Erythroblast (primary cell): ENCODE results near the gene CHD9.

Experiments
- DNase-seq, 2 experiments: peaks; one replicate each; lab custom pipeline; 2025; lab: John Stamatoyannopoulos, UW
- GATA1 ChIP-seq: IDR thresholded peaks from 2 replicates; pipeline ENCODE4 v1.6.1; 2011; ENCODE audit warnings: low read depth, mild to moderate bottlenecking, control low read depth, low read length, moderate library complexity
- POLR2A ChIP-seq: IDR thresholded peaks from 2 replicates; pipeline ENCODE4 v1.6.1; 2011; ENCODE audit warnings: mild to moderate bottlenecking, low read length

The CHD9 gene

DNA sequence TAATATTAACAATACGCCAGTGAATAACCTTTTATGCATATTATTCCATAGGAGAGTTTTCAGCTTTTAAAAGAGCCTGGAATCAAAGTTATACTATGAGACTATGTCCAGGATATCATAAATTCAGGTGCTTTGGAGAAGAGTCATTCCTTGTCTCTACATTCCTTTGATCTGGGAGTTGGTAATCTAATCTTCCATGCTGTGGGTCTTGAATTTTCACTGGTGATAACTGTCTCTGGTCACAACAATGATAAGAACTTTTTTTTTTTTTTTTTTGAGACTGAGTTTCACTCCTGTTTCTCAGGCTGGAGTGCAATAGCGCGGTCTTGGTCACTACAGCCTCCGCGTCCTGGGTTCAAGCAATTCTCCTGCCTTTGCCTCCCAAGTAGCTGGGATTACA lies 50.8 kb downstream of the CHD9 start:
- no peak for TF ChIP-seq GATA1
- no peak for TF ChIP-seq POLR2A
- peak in 1 of 2 experiments; percentile 28 for DNase-seq

DNA sequence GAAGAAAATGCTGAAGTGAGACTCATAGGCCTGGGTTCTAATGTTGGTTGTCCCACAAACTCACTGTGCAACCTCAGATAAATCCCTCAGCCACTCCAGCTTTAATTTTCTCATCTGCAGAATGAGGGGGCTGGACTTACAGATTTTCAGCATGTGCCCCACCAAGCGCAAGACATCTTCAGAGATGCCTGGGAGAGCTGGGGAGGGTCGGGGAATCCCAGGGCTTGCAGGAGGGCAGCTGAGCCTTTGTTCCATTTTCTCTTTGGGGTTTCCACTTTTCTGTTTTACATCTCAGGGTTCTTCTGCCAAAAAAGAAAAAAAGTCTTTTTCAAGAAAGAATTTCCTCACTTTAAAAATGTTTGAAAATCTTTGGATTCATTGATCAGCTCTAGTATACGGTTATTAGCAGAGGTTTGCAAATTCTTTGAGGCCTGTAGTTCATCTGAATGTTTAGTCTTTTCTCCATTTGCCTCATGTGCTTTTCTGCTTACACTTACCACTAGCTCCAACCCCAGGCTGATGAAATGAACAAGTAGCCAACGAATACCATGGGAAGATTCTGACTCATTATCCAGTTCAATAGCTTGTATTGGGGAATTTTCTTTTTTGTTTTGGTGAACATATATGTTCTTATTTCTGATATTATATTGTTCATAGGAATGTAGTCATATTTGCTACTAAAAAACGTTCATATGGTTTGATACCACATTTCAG lies 56.4 kb downstream of the CHD9 start:
- no peak for DNase-seq
- TF ChIP-seq POLR2A (no peak), GATA1 (no peak)

- DNase-seq, result peak; percentile 48 to 65
These were observed 57.2 kb downstream of the CHD9 start for GRCh38 chr16:53112015-53112414.

GRCh38 chr16:53115047-53115446 lies 60.3 kb downstream of the CHD9 start:
- no peak for DNase-seq
- TF ChIP-seq GATA1 (no peak), POLR2A (no peak)

More at GRCh38 chr16:53112015-53112414, 57.2 kb downstream of the CHD9 start:
- TF ChIP-seq POLR2A (no peak), GATA1 (no peak)

GRCh38 chr16:53115773-53116172 lies 61.0 kb downstream of the CHD9 start:
- no peak for TF ChIP-seq GATA1
- TF ChIP-seq POLR2A, result no peak
- no peak for DNase-seq

DNA sequence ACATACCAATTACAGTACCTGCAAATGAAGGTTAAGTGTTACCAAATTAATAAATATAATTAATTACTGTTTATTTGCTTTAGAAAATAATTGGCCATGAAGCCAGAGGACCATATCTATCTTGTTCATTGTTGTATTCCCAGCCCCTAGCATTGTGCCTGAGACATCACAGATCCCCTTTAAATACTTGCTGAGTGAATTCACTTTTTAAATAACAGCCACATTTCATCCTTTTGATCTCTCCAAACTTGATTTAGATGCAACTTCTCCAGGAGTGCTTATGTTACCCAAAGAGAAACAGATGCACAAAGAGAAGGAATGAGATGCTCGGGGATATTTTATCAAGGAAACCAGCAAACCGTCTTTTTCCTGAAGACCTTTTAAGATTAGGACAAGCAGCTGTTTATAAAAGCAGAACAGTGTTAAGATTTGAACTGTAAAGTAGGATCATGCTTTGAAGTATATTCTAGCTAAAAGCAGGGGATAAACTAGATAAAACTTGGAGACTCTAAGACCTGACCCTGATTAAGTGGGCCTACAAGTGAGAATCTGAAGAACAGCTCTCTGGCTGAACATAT lies 66.3 kb downstream of the CHD9 start:
- TF ChIP-seq POLR2A (no peak), GATA1 (no peak)
- DNase-seq, result no peak

- TF ChIP-seq POLR2A, result no peak
- no peak for DNase-seq
These were observed 66.9 kb downstream of the CHD9 start for GRCh38 chr16:53121661-53122060.

DNA sequence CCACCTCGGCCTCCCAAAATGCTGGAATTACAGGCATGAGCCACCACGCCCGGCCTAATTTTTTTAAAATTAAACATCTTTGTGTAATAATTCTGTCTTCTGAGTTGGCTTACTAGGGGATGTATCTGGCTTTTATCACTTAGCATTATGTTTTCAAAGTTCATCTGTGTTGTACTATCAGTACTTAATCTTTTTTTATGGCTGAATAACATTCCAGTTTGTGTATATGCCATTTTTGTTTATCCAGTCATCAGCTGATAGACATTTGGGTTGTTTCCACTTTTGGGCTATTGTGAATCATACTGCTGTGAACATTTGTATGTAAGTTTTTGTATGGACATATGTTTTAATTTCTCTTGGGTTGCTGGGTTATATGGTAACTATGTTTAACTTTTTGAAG lies 69.0 kb downstream of the CHD9 start:
- no peak for DNase-seq
- TF ChIP-seq POLR2A (no peak), GATA1 (no peak)

GRCh38 chr16:53126390-53126789 lies 71.6 kb downstream of the CHD9 start:
- no peak for DNase-seq

GRCh38 chr16:53129281-53130158 lies 74.7 kb downstream of the CHD9 start:
- DNase-seq, result peak; percentile 23 to 41
- no peak for TF ChIP-seq POLR2A
- no peak for TF ChIP-seq GATA1

More at GRCh38 chr16:53126390-53126789, 71.6 kb downstream of the CHD9 start:
- no peak for TF ChIP-seq POLR2A
- no peak for TF ChIP-seq GATA1

GRCh38 chr16:53130159-53131049 lies 75.6 kb downstream of the CHD9 start:
- no peak for TF ChIP-seq GATA1
- TF ChIP-seq POLR2A, result peak; percentile 39

GRCh38 chr16:53131050-53131362 lies 76.2 kb downstream of the CHD9 start:
- TF ChIP-seq GATA1 (no peak), POLR2A (no peak)
- peak in 1 of 2 experiments; percentile 65 for DNase-seq

More at GRCh38 chr16:53130159-53131049, 75.6 kb downstream of the CHD9 start:
- peak; percentile 96 to 98 for DNase-seq

DNA sequence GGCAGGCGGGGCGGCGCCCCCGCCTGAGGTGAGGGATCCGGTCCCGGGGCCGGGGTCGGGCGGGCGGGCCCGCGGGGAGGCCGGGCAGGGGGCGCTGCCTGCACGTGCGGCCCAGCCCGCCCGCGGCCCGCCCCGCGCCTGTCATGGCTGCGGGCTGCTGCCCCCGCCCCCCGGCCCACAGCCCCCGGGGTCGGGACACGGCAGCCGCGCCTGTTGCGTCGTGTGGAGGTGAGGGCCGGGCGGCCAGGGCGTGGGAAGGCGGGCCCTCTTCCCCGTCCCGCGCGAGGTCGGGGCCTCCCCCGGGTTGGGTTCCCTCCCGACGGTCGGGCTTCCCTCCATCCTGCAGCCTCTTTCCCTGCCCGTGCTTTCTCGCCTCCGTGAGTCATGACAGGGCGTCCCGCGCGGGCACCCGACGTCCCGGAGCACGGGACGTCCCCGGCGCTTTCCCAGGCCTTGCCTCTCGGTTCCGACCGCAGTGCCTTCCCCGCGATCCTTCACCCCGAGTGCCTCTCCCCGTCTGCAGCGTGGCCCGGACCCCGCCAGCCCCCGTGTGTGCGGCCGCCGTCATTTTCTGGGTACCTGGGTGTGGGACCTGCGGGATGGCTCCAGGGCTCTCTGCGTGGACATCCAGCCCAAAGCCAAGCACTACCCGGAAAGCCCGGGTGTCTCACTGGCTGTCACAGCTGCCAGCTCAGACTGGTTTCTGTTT lies 76.7 kb downstream of the CHD9 start:
- peak; percentile 65 to 78 for DNase-seq
- no peak for TF ChIP-seq POLR2A
- TF ChIP-seq GATA1, result no peak
